ENCODE results near the gene VILL.
"Not testable (repeated sequence)": the region's sequence is repeated elsewhere in the genome, so short reads cannot be mapped to it uniquely, and the experiment has no call there.

VILL gene

GRCh38 chr3:38017445-38018295 lies 27.1 kb downstream of the VILL start:
- DNase-seq (ENCODE audit: low read depth) = no peak

GRCh38 chr3:38018296-38019266 lies 28.0 kb downstream of the VILL start:
- DNase-seq (ENCODE audit: low read depth) = no peak

GRCh38 chr3:38019658-38020341 lies 29.2 kb downstream of the VILL start:
- DNase-seq (ENCODE audit: low read depth) = no peak

- no peak for DNase-seq (ENCODE audit: low read depth)
Observed at GRCh38 chr3:38020342-38020726, 29.7 kb downstream of the VILL start.

- DNase-seq (ENCODE audit: low read depth) = no peak
Observed at GRCh38 chr3:38021196-38021595, 30.6 kb downstream of the VILL start.

GRCh38 chr3:38022301-38022700 lies 31.7 kb downstream of the VILL start:
- DNase-seq (ENCODE audit: low read depth) = no peak

GRCh38 chr3:38022896-38023709 lies 32.5 kb downstream of the VILL start:
- no peak for DNase-seq (ENCODE audit: low read depth)

GRCh38 chr3:38026856-38027255 lies 36.3 kb downstream of the VILL start:
- no peak for DNase-seq (ENCODE audit: low read depth)

GRCh38 chr3:38027466-38028465 lies 37.2 kb downstream of the VILL start:
- no peak for DNase-seq (ENCODE audit: low read depth)

GRCh38 chr3:38028621-38029361 lies 38.2 kb downstream of the VILL start:
- DNase-seq (ENCODE audit: low read depth) = no peak

GRCh38 chr3:38029400-38030125 lies 39.0 kb downstream of the VILL start, which contains the start of gene PLCD1:
Gene PLCD1, minus strand, starts transcription at chr3:38029642. Its CDS starts 103 bp downstream, at chr3:38029539.
- no peak for DNase-seq (ENCODE audit: low read depth)

- DNase-seq (ENCODE audit: low read depth) = no peak
Observed at GRCh38 chr3:38030126-38031021, 39.8 kb downstream of the VILL start.

GRCh38 chr3:38031022-38031994 lies 40.7 kb downstream of the VILL start:
- DNase-seq (ENCODE audit: low read depth) = no peak

- DNase-seq (ENCODE audit: low read depth) = no peak
Observed at GRCh38 chr3:38032328-38032865, 41.8 kb downstream of the VILL start.

GRCh38 chr3:38033586-38033985 lies 43.0 kb downstream of the VILL start:
- not testable (repeated sequence) for DNase-seq (ENCODE audit: low read depth)

GRCh38 chr3:38034335-38034734 lies 43.7 kb downstream of the VILL start:
- not testable (repeated sequence) for DNase-seq (ENCODE audit: low read depth)

Measured in CMK (cell line).